DOHH2 (cell line): ENCODE measurements around the gene ADAP1.

Experiments
- H3F3A ChIP-seq: fragments of 200-600 bp; sonication (generic), shearing (Covaris generic); 2 replicates; pipeline ENCODE4 v1.6.0; 2016; ENCODE audit warnings: antibody characterized with exemption, mild to moderate bottlenecking; ENCODE audit not compliant: control insufficient read depth, insufficient read depth
- H3K27ac ChIP-seq: fragments of 200-600 bp; sonication (generic); 2 replicates; pipeline ENCODE4 v1.5.1; 2014; ENCODE audit warnings: low read depth, mild to moderate bottlenecking, low read length, moderate library complexity
- H3K27me3 ChIP-seq: fragments of 200-600 bp; sonication (generic); 2 replicates; pipeline ENCODE4 v1.6.1; 2014; ENCODE audit warnings: mild to moderate bottlenecking, low read length, mixed read lengths; ENCODE audit not compliant: control insufficient read depth
- H3K36me3 ChIP-seq: fragments of 200-600 bp; sonication (generic); 2 replicates; pipeline ENCODE4 v1.6.1; 2014; ENCODE audit warnings: mild to moderate bottlenecking, low read length, moderate library complexity, mixed read lengths; ENCODE audit not compliant: control insufficient read depth
- H3K4me1 ChIP-seq: fragments of 200-600 bp; sonication (generic); 2 replicates; pipeline ENCODE4 v1.6.1; 2014; ENCODE audit warnings: mild to moderate bottlenecking, low read length, mixed read lengths; ENCODE audit not compliant: control insufficient read depth
- H3K4me2 ChIP-seq: fragments of 200-600 bp; sonication (generic); 2 replicates; pipeline ENCODE4 v1.6.0; 2014; ENCODE audit warnings: mild to moderate bottlenecking, low read length, moderate library complexity
- H3K4me3 ChIP-seq: fragments of 200-600 bp; sonication (generic); 2 replicates; pipeline ENCODE4 v1.5.1; 2014; ENCODE audit warnings: mild to moderate bottlenecking, low read length, mixed read lengths
- H3K79me2 ChIP-seq: fragments of 200-600 bp; sonication (generic); 2 replicates; pipeline ENCODE4 v1.6.1; 2014; ENCODE audit warnings: mild to moderate bottlenecking, low read length, mixed read lengths; ENCODE audit not compliant: control insufficient read depth
- H3K9me2 ChIP-seq: fragments of 200-600 bp; sonication (generic); replicated peaks from 2 replicates; pipeline ENCODE4 v1.6.1; 2014; ENCODE audit warnings: mild to moderate bottlenecking, low read length, mixed read lengths; ENCODE audit not compliant: control insufficient read depth
- H3K9me3 ChIP-seq: fragments of 200-600 bp; sonication (generic); 2 replicates; pipeline ENCODE4 v1.6.1; 2014; ENCODE audit warnings: antibody characterized with exemption, low read length, mixed read lengths; ENCODE audit not compliant: control insufficient read depth, insufficient read depth
- H4K20me1 ChIP-seq: fragments of 200-600 bp; sonication (generic); 2 replicates; pipeline ENCODE4 v1.6.0; 2014; ENCODE audit warnings: low read depth, mild to moderate bottlenecking, antibody characterized with exemption, low read length, moderate library complexity; ENCODE audit not compliant: control insufficient read depth, insufficient read depth
- CTCF ChIP-seq: fragments of 200-600 bp; sonication (generic); IDR thresholded peaks from one replicate; pipeline ENCODE4 v1.5.1; 2014; ENCODE audit warnings: antibody characterized with exemption, mild to moderate bottlenecking, low read depth, low read length; ENCODE audit not compliant: poor library complexity, severe bottlenecking
- EZH2phosphoT487 ChIP-seq: fragments of 200-600 bp; sonication (generic); IDR thresholded peaks from 2 replicates; pipeline ENCODE4 v1.6.1; 2017; ENCODE audit warnings: borderline replicate concordance, mild to moderate bottlenecking, antibody characterized with exemption, low read length, moderate library complexity, mixed read lengths

Gene ADAP1

GRCh38 chr7:979886-980571, 25.5 kb upstream of the ADAP1 start:
- TF ChIP-seq EZH2phosphoT487 (no peak), CTCF (no peak)
- Histone ChIP-seq H3K27me3 (peaks cover under 1% of the 10 kb centered on the region; the same call in 1 of the 2 replicates), H3K79me2 (peaks cover 3% of the 10 kb centered on the region), H3K4me2 (peak overlapping the region; percentile 87), H3K27ac (peak overlapping the region; percentile 60), H3K9me3 (no peaks in the 10 kb centered on the region), H4K20me1 (no peaks in the 10 kb centered on the region), H3K36me3 (peaks cover 3% of the 10 kb centered on the region), H3F3A (peaks cover 11% of the 10 kb centered on the region), H3K9me2 (no peaks in the 10 kb centered on the region), H3K4me3 (peak overlapping the region; percentile 69), H3K4me1 (peaks cover 77% of the 10 kb centered on the region)

DNA sequence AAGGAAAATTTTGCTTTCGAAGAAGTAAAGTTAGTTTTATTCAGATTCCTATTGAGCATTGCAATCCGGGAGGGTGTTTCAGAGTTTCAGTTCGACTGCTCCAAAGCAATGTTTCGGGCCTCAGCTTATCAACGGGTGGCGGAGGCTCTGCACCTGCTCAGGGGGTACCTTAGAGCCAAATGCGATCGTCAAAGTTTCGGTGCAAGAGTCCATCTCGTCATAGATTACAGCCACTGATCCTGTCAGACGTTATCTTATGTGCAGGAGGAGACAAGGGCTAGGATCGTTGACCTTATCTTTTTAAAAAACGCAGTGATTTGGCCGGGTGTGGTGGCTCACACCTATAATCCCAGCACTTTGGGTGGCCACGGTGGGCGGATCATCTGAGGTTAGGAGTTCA, 24.7 kb upstream of the ADAP1 start:
- Histone ChIP-seq H3K9me2 (no peaks in the 10 kb centered on the region), H3K27ac (no peak overlapping the region), H3K79me2 (peaks cover 12% of the 10 kb centered on the region), H3K4me1 (peaks cover 75% of the 10 kb centered on the region), H3F3A (peaks cover 11% of the 10 kb centered on the region), H4K20me1 (no peaks in the 10 kb centered on the region), H3K4me2 (peak overlapping the region; percentile 53; the same call in 1 of the 2 replicates), H3K9me3 (no peaks in the 10 kb centered on the region), H3K27me3 (no peaks in the 10 kb centered on the region), H3K4me3 (no peak overlapping the region), H3K36me3 (peaks cover 7% of the 10 kb centered on the region)
- TF ChIP-seq CTCF: no peak

GRCh38 chr7:978416-979091, 24.1 kb upstream of the ADAP1 start:
- H3K79me2 ChIP-seq: peaks cover 18% of the 10 kb centered on the region
- H3F3A ChIP-seq: peaks cover 11% of the 10 kb centered on the region
- no peaks in the 10 kb centered on the region for H4K20me1 ChIP-seq
- H3K9me3 ChIP-seq: no peaks in the 10 kb centered on the region
- no peaks in the 10 kb centered on the region for H3K9me2 ChIP-seq
- peak overlapping the region; percentile 53 for H3K4me2 ChIP-seq
- peaks cover 8% of the 10 kb centered on the region for H3K36me3 ChIP-seq
- H3K4me1 ChIP-seq: peaks cover 80% of the 10 kb centered on the region
- no peak for TF ChIP-seq CTCF
- TF ChIP-seq EZH2phosphoT487: no peak
- H3K27me3 ChIP-seq: no peaks in the 10 kb centered on the region
- H3K27ac ChIP-seq: no peak overlapping the region
- no peak overlapping the region; the same call in 1 of the 2 replicates for H3K4me3 ChIP-seq
